NCI-H187 (cell line): ENCODE results near the gene SULF2.

Experiments
- DNase-seq, 2 experiments: peaks; one replicate each; lab custom pipeline; 2025; lab: John Stamatoyannopoulos, UW

The SULF2 gene

GRCh38 chr20:47783828-47784598, 1.3 kb downstream of the SULF2 start:
- DNase-seq: no peak

DNA sequence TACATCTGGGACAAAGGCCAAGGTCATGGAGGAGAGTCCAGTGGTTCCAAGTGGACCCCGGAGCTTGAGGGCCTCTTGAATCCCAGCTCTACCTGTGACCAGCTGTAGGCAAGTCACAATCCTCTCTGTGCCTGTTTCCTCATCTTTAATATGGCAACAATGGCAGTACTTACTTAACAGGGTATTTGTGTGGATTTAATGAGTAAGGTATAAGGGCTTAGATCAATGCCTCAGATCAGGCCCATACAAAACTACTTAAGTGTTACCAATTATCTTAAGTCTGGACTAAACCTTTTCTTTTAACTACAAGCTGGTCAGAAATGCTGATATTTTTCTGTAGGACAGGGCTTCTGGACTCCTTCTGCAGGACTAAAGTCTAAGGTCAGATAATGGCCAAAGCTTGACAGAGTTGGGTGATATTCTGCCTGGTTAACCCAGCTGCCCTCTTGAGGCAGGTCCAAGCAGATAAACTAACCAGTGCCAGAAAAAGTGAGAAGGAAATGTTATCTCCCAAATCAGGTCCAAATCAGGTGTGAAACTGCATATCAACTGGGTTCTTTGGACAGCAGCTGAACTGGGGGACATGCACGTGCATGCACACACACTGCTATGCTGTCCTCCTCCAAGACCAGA, 2.2 kb downstream of the SULF2 start:
- DNase-seq: no peak

GRCh38 chr20:47782076-47782475, 3.2 kb downstream of the SULF2 start:
- no peak for DNase-seq

GRCh38 chr20:47781632-47782031, 3.6 kb downstream of the SULF2 start:
- DNase-seq: no peak

- DNase-seq: no peak
These were observed 4.4 kb downstream of the SULF2 start for GRCh38 chr20:47780720-47781389.

GRCh38 chr20:47778398-47779354, 6.6 kb downstream of the SULF2 start:
- DNase-seq: no peak

GRCh38 chr20:47777220-47777619, 8.1 kb downstream of the SULF2 start:
- no peak for DNase-seq

- no peak for DNase-seq
These were observed 8.6 kb downstream of the SULF2 start for GRCh38 chr20:47776639-47777038.

DNA sequence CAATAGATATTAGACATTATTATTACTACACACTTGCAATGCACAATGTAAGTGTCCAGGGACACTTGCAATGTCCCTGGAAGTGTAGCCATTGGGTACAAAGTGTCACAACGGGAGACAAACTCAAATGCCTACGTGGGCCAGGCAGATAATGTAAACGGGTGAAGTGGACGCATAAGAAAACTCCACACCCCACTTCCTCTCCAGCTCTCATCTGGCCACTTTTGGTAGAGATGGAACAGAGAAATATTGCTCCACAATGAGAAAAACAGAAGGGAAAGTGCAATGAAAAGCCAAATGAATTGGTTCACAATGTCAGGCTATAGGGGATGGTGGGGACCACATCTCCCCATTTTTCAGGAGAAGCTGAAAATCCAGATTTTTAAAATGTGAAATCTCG, 9.4 kb downstream of the SULF2 start:
- no peak for DNase-seq

DNA sequence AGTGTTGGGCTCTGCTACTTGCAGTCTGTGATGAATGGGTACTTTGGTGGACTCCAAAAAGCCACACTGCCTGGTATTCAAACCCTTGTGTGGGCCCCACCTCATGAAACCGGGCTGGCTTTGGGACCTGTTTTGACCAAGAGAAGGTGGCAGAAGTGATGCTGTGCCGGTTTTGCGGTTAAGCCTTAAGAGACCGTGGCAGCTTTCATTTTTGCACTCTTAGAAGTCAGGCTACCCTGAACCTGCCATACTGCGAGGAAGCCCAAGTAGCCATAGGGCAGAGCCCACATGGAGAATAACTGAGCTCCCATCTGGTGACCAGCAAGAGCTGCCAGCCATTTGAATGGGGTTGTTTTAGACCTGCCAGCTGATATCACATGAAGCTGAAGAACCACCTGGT, 10.2 kb downstream of the SULF2 start:
- DNase-seq: no peak

DNA sequence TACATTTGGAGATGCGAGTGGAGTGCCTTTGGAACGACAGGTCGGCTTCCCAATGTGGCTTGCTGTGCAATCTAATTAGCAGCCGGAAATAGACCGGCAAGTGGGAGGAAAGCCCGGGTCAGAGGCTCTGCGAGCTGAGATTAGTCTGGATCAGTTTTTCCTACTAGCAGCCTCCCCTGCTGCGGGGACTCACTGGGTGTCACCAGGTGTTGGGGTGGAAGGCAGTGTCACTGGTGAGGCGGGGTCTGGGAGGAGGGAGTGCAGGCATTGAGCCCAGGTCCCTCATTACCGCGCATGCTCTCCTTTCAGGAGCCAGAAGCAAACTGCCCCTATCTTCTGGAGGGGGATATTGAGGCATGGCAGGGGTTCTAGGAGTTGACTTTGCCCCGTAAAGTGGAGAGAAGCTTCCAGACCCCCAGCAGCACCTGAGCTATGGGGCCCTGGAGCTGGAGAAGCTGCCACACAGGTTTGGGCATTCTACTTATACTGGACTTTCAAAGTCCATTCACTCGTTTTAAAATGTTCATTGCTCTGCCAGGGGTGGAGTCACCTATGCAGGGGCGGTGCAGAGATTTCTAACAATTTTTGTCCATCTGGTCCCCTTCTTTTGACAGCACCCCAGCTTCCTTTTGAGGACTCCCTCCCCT, 11.0 kb downstream of the SULF2 start:
- DNase-seq: no peak

DNA sequence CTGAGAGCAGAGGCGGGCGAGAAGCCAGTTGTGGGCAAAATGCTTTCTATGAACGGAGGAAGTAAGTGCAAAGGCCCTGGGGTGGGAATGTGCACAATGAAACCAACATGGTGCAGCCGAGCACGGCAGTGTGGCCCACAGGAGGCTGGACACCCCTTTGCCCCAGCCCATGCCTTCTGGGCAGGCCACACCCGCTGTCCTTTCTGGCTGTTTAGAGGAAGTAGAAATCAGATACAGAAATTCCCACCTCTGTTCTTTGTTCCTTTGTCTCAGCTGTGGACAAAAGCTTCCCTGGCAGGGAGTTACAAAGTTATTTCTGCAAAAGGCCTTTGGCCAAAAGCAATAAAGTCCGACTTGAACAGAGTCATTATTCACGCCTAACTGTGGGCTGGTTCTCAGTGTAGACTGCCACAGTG, 11.9 kb downstream of the SULF2 start:
- DNase-seq: no peak

- DNase-seq: no peak
These were observed 14.3 kb downstream of the SULF2 start for GRCh38 chr20:47770935-47771334.

- DNase-seq: no peak
These were observed 17.1 kb downstream of the SULF2 start for GRCh38 chr20:47768016-47768824.

DNA sequence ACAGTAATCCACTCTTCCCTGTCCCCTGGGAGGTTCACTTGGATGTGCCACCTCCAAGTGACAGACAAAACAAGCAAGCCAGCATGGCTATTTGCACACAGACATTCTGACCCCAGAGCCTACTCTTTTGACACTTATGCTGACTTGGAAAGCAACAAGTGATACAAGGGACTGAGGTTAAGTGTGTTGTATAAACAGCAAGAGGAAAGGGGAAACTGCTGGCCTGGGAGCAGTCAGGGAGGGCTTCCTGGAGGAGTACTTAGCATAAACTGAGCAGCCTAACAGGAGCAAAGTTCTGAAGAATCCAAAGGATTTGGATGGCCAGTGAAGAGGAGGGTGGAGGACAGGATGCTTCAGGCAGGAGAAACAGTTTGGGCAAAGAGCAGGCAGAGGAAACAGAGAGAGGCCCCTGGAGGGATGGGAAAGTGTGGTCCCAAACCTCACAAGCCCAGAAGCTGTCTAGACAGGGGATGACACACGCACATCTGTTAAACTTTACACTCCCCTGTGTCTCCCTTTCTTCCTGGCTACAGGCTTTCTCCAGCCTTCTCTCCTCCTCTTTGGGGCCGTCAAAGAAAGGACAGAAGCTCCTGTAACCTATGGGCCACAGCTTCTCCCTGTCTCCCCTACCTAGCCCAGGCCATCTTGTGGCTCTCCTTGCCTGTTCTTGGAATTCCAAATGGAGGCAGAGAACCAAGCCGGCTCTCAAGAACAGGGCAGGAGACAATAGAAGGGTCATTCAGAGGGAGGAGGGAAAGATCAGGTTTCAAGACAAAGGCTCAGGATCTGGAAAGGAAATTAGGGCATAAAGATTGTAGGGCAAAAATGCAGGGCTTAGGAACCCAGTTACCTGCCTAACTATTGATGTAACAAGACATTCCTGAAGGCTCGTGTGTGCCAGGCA, 19.3 kb downstream of the SULF2 start:
- no peak for DNase-seq

GRCh38 chr20:47765271-47765670, 20.0 kb downstream of the SULF2 start:
- DNase-seq: no peak

- no peak for DNase-seq
These were observed 21.0 kb downstream of the SULF2 start for GRCh38 chr20:47764154-47764733.

DNA sequence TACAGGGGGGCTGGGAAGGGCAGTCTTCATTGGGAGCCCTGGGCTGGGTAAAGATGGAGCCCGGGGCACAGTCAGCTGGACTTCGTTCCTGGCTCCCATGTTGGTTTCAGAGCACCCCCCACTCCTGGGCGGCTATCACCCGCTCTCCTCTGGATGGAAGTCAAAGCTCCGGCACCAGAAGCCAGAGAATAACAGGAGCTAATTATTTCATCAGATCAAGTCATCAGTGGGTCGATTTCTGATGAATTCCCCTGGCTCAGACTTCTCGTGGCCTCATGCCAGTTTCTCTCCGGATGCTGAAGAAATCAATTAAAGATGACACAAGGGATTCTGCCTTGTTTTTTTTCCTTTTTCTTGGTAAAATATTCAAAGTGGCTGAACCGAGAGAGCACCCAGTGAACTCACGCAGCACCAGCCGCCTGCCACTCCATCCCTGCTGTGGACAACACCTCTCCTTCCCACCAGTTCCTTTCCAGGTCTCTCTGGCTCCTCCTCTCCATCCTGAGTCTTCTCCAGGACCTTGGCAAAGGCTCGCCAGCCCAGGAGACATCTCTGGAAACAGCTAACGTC, 22.5 kb downstream of the SULF2 start:
- no peak for DNase-seq

DNA sequence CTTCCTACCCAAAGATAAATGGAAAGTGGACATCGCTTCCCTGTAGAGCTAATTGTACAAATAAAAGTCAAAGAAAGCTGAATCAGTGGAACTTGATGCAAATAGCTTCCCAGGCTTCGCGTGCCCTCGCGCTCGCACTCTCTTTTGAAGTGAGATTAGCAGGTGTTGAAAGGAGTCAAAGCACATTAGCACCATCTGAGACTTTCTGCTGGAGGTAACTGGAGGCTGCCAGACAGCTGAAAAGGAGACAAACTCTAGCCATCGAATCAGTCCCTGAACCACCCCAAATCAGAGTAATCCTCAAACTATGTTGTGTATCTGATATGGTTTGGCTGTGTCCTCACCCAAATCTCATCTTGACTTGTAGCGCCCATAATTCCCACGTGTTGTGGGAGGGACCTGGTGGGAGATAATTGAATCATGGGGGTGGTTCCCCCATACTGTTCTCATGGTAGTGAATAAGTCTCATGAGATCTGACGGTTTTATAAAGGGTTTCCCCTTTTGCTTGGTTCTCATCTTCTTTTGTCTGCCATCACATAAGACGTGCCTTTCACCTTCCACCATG, 23.7 kb downstream of the SULF2 start:
- DNase-seq: no peak
